ENCODE data around the gene MRPL53.
A peak's percentile ranks its signal among the peaks of the same experiment; 100 is the strongest.
"Not testable (repeated sequence)": the region's sequence is repeated elsewhere in the genome, so short reads cannot be mapped to it uniquely, and the experiment has no call there.

The MRPL53 gene

GRCh38 chr2:74502720-74503505, 30.4 kb upstream of the MRPL53 start:
- DNase-seq (ENCODE audit: low read depth) = peak; percentile 70

- DNase-seq (ENCODE audit: low read depth) = no peak
These were observed 29.8 kb upstream of the MRPL53 start for GRCh38 chr2:74502147-74502719.

- DNase-seq (ENCODE audit: low read depth) = no peak
These were observed 29.0 kb upstream of the MRPL53 start for GRCh38 chr2:74501335-74502071.

GRCh38 chr2:74500578-74500946, 28.1 kb upstream of the MRPL53 start:
- DNase-seq (ENCODE audit: low read depth) = no peak

- DNase-seq (ENCODE audit: low read depth) = no peak
These were observed 27.6 kb upstream of the MRPL53 start for GRCh38 chr2:74499940-74500577.

- no peak for DNase-seq (ENCODE audit: low read depth)
These were observed 26.9 kb upstream of the MRPL53 start, which contains the start of gene LBX2 for GRCh38 chr2:74499267-74499939. Gene LBX2 (minus strand): TSS chr2:74499603. CDS start chr2:74499537, 66 bp downstream.

- DNase-seq (ENCODE audit: low read depth) = no peak
These were observed 26.2 kb upstream of the MRPL53 start for GRCh38 chr2:74498500-74499266.

- no peak for DNase-seq (ENCODE audit: low read depth)
These were observed 25.5 kb upstream of the MRPL53 start for GRCh38 chr2:74497777-74498499.

GRCh38 chr2:74496997-74497776, 24.7 kb upstream of the MRPL53 start:
- DNase-seq (ENCODE audit: low read depth) = no peak

- no peak for DNase-seq (ENCODE audit: low read depth)
These were observed 23.0 kb upstream of the MRPL53 start for GRCh38 chr2:74495440-74495839.

GRCh38 chr2:74493546-74493945, 21.1 kb upstream of the MRPL53 start:
- DNase-seq (ENCODE audit: low read depth) = no peak

GRCh38 chr2:74491648-74492544, 19.4 kb upstream of the MRPL53 start:
- no peak for DNase-seq (ENCODE audit: low read depth)

- DNase-seq (ENCODE audit: low read depth) = no peak
These were observed 17.4 kb upstream of the MRPL53 start for GRCh38 chr2:74489906-74490305.

- no peak for DNase-seq (ENCODE audit: low read depth)
These were observed 16.4 kb upstream of the MRPL53 start for GRCh38 chr2:74488643-74489481.

- no peak for DNase-seq (ENCODE audit: low read depth)
These were observed 13.7 kb upstream of the MRPL53 start for GRCh38 chr2:74486141-74486540.

- not testable (repeated sequence) for DNase-seq (ENCODE audit: low read depth)
These were observed 11.2 kb upstream of the MRPL53 start for GRCh38 chr2:74483675-74484164.

Data from fibroblast of the conjunctiva (primary cell).